Kidney (tissue), 14 donors: ENCODE data around the gene EGFL8. TPM values are rescaled to one million over a fixed set of nuclear protein-coding genes. Genes with fewer than 3 reads are reported as not detected.
A peak's percentile ranks its signal among the peaks of the same experiment; 100 is the strongest.

ENCODE experiments used
- DNase-seq, 5 donors: peaks; one replicate each; pipeline ENCODE4 v3.0.0-alpha.2; 2013 to 2020
- FAIRE-seq: peaks from 2 replicates; lab custom pipeline; 2012; peaks lifted over from hg19 to GRCh38; lab: Jason Lieb, UNC
- H3K27ac ChIP-seq, 2 donors: one replicate each; pipeline ENCODE4 v1.7.0; 2013; ENCODE audit warnings: low read depth in 2 of 2, low read length in 2 of 2, inconsistent platforms in 1 of 2
- H3K27me3 ChIP-seq: one replicate; pipeline ENCODE4 v1.7.1; 2013; ENCODE audit warnings: low read length, inconsistent platforms; ENCODE audit not compliant: control insufficient read depth, insufficient read depth
- H3K36me3 ChIP-seq, 3 donors: one replicate each; pipeline versions ENCODE4 v1.7.0 to v1.7.1; 2013; ENCODE audit warnings: low read length in 3 of 3, control low read depth in 1 of 3, inconsistent platforms in 1 of 3; ENCODE audit not compliant: insufficient read depth in 3 of 3, control insufficient read depth in 2 of 3
- H3K4me1 ChIP-seq, 3 donors: one replicate each; pipeline versions ENCODE4 v1.7.0 to v1.7.1; 2013; ENCODE audit warnings: low read length in 3 of 3, inconsistent platforms in 1 of 3, low read depth in 1 of 3; ENCODE audit not compliant: control insufficient read depth in 2 of 3, insufficient read depth in 2 of 3
- H3K4me3 ChIP-seq, 3 donors: one replicate each; pipeline versions ENCODE4 v1.7.0 to v1.8.1; 2013; ENCODE audit warnings: low read length in 3 of 3, control low read depth in 1 of 3, inconsistent platforms in 1 of 3
- H3K9ac ChIP-seq, 3 donors: one replicate each; pipeline versions ENCODE4 v1.7.0 to v1.7.1; 2013; ENCODE audit warnings: low read length in 3 of 3, control low read depth in 1 of 3, inconsistent platforms in 1 of 3
- H3K9me3 ChIP-seq, 3 donors: one replicate each; pipeline versions ENCODE4 v1.7.0 to v1.7.1; 2013; ENCODE audit warnings: low read length in 3 of 3, control low read depth in 1 of 3, inconsistent platforms in 1 of 3; ENCODE audit not compliant: control insufficient read depth in 2 of 3, insufficient read depth in 1 of 3
- CTCF ChIP-seq: IDR thresholded peaks from 3 replicates; pipeline ENCODE4 v1.5.1; 2012; ENCODE audit warnings: mild to moderate bottlenecking, moderate library complexity, borderline replicate concordance; ENCODE audit not compliant: insufficient read depth; ENCODE audit errors: extremely low read depth
- intact Hi-C: fragments of 100-400 bp; cut with DNase I; formaldehyde crosslinking; loops from one replicate; pipeline ENCODE4 v1.11.1; 2022
- polyA plus RNA-seq: library from polyadenylated mRNA; stranded (reverse); fragments of 350-450 nt; fragmentation: Illumina TruSeq; extraction: RNeasy Lipid Tissue Mini Kit (QIAGEN cat#74804); gene quantifications from one replicate; pipeline ENCODE4 v1.2.3, GENCODE V29; 2014; ENCODE audit warnings: low read depth, low replicate concordance; ENCODE audit not compliant: insufficient read depth
- total RNA-seq: library from RNA; stranded (reverse); fragmentation: NEBNext Ultra II Directional; extraction: Animal tissue kit (Norgen Biotek cat#: 25700); gene quantifications from one replicate; pipeline ENCODE4 v1.2.1, GENCODE V29; 2021
- donor health status: control.
- donor health status: control.
- donor health status: control.
- donor health status: control.
- donor health status: control.
- donor health status: DM: yes; HTN: yes; CAD: no.
- donor health status: Normal renal cell carcinoma (clear cell type).

Gene EGFL8
- total and polyA plus RNA-seq, 2 donors from 2014 or later = 15.0 to 18.3 TPM

DNA sequence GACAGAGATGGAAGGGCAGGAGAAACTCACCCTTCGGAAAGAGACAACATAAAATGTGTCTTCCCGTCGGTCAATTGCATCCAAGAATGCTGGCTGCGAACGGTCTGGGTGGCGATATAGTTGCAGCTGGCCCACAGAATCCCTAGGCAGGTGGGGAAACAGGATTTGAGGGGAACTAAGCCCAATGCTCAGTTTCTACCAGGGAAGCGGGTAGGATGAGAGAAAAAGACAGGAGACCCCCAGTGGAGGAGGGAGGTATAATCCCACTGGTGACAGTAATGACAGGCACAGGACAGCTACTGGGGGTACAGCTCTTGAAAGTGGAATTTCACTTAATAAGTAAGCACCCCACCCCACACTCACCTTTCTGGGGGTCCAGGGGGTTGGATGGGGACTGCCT, 47.7 kb upstream of the EGFL8 start:
- H3K4me1 ChIP-seq = peaks cover 6 to 17% (median 11%) of the 10 kb centered on the region in 3 donors
- no peak overlapping the region for H3K4me3 ChIP-seq
- H3K27me3 ChIP-seq = no peaks in the 10 kb centered on the region
- H3K9ac ChIP-seq = no peak overlapping the region
- DNase-seq = no peak
- H3K27ac ChIP-seq = no peak overlapping the region
- peak; percentile 14 for TF ChIP-seq CTCF
- no peak for FAIRE-seq
- intact Hi-C loops = no loop called here
- peaks cover 9 to 55% (median 35%) of the 10 kb centered on the region in 3 donors for H3K36me3 ChIP-seq
- no peaks in the 10 kb centered on the region for H3K9me3 ChIP-seq

DNA sequence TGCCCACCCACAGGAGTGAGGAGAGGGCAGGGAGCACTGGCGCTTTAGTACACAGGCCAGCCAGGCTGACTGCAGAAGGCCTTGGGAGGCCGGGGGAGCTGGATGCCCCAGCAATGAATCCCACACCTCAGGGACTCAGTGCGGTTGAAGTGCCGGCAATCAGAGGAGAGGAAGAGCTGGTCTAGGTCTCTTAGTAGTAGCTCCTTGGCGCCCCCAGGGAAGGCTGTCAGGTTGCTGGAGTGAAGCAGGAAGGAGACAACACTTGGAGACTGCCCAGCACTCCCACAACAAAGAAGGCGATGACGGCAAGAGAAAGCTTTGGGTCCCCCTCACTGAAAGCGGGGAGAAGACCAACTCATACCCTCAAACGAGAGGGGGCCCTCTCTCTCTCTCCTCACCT, 46.9 kb upstream of the EGFL8 start:
- Histone ChIP-seq H3K27me3 (no peaks in the 10 kb centered on the region), H3K4me1 (peaks cover 6 to 17% (median 11%) of the 10 kb centered on the region in 3 donors), H3K9ac (no peak overlapping the region), H3K9me3 (no peaks in the 10 kb centered on the region), H3K4me3 (no peak overlapping the region), H3K27ac (no peak overlapping the region), H3K36me3 (peaks cover 9 to 61% (median 39%) of the 10 kb centered on the region in 3 donors)
- intact Hi-C loops = no loop called here
- FAIRE-seq (no peak), DNase-seq (no peak)
- no peak for TF ChIP-seq CTCF

DNA sequence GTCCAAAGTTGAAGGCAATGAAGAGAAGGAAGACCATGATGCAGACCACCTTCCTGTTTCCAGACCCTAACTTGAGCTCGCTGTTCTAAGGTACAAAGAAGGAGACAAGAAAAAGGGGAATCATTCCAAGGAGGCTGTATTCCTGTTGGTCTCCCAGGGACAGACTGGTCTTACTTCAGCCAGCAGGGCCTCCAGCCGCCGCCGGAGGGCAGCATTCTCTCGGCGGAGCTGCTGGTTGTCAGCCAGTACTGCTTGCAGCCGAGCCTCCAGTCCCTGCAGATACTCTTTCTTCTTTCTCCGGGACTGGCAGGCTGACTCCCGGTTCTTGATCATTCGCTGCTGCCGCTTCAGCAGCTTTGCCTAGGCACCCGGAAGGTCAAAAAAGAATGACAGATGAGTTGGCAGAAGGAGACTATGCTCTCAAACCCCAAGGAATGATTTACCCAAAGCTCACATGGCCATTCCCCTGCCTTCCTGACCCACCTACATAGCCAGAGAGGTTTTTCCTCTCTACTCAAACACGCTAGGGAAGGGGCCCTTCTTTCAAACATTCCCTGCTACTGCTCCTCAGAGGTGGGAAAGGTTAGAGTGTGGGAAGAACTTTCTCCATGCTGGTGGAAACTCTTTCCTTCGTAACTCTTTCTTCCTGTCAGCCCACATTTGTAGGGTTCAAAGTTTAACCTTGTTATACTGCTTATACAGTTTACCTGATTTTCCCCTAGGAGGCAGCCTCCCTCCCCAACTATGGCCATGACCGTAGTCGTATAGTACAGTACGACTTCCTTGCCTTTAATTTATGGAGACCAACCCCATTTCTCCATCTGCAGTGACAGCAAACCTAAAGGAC, 45.4 kb upstream of the EGFL8 start:
- Histone ChIP-seq H3K27me3 (no peaks in the 10 kb centered on the region), H3K36me3 (peaks cover 9 to 61% (median 42%) of the 10 kb centered on the region in 3 donors), H3K9me3 (no peaks in the 10 kb centered on the region), H3K4me1 (peaks cover 0 to 8% (median 5%) of the 10 kb centered on the region in 3 donors), H3K27ac (peak overlapping the region in 1 of 2 donors; percentile 28), H3K9ac (no peak overlapping the region), H3K4me3 (peak overlapping the region in 1 of 3 donors; percentile 8)
- TF ChIP-seq CTCF = peak; percentile 81
- no peak for FAIRE-seq
- peak; percentile 90 to 94 (median 91) for DNase-seq
- intact Hi-C loops = no loop called here
